ENCODE measurements around the gene TRIM40.
"Not testable (repeated sequence)": the region's sequence is repeated elsewhere in the genome, so short reads cannot be mapped to it uniquely, and the experiment has no call there.

The TRIM40 gene

DNA sequence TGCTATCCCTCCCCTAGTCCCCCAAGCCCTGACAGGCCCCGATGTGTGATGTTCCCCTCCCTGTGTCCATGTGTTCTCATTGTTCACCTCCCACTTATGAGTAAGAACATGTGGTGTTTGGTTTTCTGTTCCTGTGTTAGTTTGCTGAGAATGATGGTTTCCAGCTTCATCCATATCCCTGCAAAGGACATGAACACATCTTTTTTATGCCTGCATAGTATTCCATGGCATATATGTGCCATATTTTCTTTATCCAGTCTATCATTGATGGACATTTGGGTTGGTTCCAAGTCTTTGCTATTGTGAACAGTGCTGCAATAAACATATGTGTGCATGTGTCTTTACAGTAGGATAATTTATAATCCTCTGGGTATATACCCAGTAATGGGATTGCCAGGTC, 29.3 kb downstream of the TRIM40 start:
- not testable (repeated sequence) for DNase-seq

- no peak for DNase-seq
Measured at GRCh38 chr6:30167101-30167500, 31.2 kb downstream of the TRIM40 start.

GRCh38 chr6:30168741-30169140, 32.8 kb downstream of the TRIM40 start:
- no peak for DNase-seq

- DNase-seq, result no peak
Measured at GRCh38 chr6:30169658-30170614, 34.0 kb downstream of the TRIM40 start.

GRCh38 chr6:30171677-30172471, 35.9 kb downstream of the TRIM40 start:
- peak; percentile 29 for DNase-seq

DNA sequence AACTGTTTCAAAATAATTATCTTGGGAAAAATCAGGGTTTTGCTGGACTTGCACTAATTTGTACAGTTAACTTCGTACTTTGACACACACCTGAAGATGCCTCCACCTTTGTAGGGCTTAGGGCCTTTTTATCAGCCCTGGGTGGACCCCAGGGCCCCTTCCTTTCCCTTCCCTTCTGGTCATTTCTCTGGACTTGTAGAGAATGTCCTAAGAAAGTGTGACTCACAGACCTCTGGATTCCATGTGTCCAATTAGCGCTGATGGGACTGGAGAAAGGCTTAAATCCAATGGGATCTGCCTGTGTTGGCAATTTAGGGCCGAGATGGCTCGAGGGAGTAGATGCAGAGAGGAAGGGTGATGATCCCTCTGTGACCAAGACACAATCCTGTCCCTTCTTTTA, 36.7 kb downstream of the TRIM40 start:
- DNase-seq, result no peak

DNA sequence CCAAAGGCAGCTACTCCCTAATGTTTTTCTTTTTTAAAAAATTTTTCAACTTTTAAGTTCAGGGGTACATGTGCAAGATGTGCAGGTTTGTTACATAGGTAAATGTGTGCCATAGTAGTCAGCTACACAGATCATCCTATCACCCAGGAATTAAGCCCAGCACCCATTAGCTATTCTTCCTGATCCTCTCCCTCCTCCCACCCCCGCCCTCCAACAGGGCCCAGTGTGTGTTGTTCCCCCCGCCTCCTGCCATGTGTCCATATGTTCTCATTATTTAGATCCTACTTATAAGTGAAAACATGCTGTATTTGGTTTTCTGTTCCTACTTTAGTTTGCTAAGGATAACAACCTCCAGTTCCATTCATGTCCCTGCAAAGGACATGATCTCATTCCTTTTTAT, 39.8 kb downstream of the TRIM40 start:
- no peak for DNase-seq

- no peak for DNase-seq
Measured at GRCh38 chr6:30178837-30179236, 42.9 kb downstream of the TRIM40 start.

GRCh38 chr6:30180145-30180544, 44.2 kb downstream of the TRIM40 start:
- DNase-seq, result no peak

GRCh38 chr6:30184417-30185031, 48.6 kb downstream of the TRIM40 start:
- no peak for DNase-seq

DNA sequence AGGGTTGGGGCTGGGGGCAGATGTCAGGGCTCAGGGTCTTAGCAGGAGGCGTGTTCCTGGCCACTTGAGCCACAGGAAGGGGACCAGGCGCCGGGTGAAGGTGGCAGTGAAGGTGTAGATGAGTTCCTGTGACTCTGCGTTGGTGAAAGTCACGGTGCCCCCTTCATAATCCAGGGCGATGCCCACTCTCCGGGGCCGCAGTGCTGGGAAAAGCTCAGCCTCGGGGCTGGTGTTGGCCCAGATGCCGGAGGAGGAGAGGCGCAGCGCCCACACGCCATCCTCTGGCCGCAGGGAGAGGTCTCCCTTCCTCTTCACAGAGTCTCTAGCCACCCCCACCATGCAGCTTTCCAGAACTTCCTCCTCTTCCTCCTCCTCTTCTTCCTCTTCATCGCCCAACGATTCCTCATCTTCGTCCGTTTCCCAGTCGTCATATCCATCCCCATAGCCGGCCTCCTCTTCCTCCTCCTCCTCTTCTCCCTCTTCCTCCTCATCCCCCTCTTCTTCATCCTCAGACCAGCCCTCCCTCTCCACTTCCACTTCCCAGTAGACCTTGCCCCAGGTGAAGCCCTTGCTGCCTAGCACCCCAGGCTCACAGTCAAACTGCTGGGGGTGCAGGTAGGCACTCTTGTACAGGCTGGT, 50.0 kb downstream of the TRIM40 start:
- DNase-seq, result no peak

DNA sequence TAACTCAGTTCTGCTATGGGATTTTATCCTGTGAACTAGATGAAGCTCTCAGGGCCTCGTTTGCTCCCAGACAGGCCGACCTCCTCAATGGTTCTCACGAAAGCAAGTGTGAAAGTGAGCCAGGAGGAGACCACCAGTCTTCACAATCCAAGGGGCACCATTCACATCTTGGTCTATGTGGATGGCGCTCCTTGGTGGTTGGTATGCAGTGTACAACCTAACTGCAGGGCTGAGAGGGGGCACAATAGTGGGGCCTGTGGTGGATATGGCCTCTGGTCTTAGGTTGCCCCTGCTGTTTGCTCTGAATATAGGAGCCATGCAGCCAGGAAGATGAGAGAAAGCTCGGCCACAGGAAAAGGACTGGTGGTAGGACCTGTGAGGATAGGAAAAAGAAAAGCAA, 52.6 kb downstream of the TRIM40 start:
- no peak for DNase-seq

DNA sequence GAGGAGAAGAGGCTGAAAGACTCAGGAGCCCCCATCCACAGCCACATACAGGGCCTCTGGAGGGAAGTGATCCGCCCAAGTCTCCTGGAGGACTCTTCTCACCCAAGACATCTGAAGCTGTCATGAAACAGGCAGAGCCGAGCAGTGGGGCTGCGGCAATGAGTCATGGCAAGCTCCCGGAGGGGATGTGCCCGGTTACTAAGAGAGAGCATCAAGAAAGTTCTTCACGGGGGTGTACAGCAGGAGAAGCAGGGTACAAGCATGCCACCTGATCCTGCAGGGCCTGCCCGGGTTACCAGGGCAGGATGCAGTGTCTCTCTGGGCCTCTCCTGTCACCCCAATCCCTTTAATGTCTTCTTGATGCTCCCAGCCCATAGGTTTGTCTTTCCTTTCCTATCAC, 56.1 kb downstream of the TRIM40 start:
- no peak for DNase-seq

GRCh38 chr6:30194797-30195690, 59.1 kb downstream of the TRIM40 start:
- no peak for DNase-seq

GRCh38 chr6:30195951-30196350, 60.0 kb downstream of the TRIM40 start:
- DNase-seq, result no peak

DNA sequence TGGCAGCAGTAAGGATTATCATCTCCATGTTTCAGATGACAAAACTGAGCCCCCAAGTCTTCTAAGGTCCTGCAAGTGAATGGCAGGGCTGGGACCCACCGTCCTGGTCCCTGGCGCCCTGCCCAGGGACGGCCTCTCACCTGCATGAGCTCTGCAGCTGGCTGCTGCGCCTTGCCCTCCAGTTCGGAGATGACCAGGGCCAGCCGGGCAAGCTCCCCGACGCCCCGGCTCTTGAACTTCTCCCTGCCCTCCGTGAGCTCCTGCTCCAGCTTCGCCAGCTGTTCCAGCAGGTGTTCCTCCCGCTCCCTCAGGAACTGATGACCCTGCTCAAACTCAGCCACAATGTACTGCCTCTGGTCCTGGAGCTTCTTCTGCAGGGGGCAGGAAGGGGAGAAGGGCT, 60.4 kb downstream of the TRIM40 start:
- DNase-seq, result no peak

Measured in DMS79 (cell line).